ENCODE results near the gene TXK. TPM values are rescaled to one million over a fixed set of nuclear protein-coding genes. Genes with fewer than 3 reads are reported as not detected.
A peak's percentile ranks its signal among the peaks of the same experiment; 100 is the strongest.

TXK gene
- polyA plus RNA-seq, 1 of the 3 experiments (the other 2 are of a cell fraction), result 0.61 TPM

DNA sequence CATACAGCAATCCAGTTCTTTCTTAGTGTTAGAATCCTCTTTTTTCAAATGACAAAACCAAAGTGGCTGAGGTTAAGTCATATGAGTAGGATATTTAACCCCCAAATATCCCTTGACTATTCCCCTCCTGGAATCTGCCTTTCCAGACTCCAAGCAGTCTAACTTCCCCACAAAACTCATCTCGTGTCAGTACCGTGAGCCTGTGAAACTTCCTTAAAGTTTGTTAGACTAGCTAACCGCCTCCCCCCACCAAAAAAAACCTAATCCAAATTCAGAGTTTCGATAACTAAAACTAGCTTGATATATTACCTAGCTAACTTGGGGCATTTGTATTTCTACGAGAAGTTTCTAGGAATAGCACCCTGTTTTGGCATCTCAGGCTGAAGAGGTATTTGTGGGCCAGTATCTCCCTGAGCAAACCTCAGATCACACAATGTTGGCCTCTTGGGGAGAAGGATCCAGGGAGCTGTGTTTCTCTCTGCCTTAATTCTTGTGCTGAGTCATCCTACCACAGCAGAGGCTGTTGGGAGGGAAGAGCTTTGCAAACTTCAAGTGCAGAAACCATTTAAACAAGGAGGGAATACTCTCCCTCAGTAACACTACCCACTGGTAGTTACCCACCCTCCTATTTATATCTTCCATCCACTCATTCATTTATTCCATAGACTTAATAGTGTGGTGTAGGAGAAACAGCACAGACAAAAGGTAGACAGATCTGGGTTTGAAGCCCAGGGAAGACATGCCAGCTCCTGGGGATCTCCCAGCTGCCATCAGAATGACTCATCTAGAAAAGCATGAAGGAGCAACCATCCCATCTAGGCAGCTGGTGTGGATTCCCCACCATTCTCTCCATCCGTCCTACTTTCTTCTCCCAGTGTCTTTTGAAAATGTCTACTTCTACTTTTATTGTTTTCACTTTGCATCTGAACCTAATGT lies 39.3 kb upstream of the TXK start:
- peaks cover 8% of the 10 kb centered on the region for H3F3A ChIP-seq (replicated peaks; ENCODE audit: insufficient read depth)
- CTCF ChIA-PET, result no interaction called here
- POLR2A ChIA-PET, result no interaction called here
- H3K4me2 ChIP-seq, result peak overlapping the region; percentile 29
- H3K9ac ChIP-seq, result peak overlapping the region; percentile 6; the same call in 1 of the 2 replicates
- H2AFZ ChIP-seq (ENCODE audit: low read depth), result peak overlapping the region; percentile 75
- H3K9me3 ChIP-seq, result no peaks in the 10 kb centered on the region
- no peaks in the 10 kb centered on the region for H3K79me2 ChIP-seq (ENCODE audit: insufficient read depth)
- no peaks in the 10 kb centered on the region for H4K20me1 ChIP-seq (ENCODE audit: insufficient read depth)
- H3K36me3 ChIP-seq (replicated peaks in 1 of 2; ENCODE audit: control insufficient read depth in 1 of 2, insufficient read depth in 2 of 2, low read length in 1 of 2), result no peaks in the 10 kb centered on the region
- DNase-seq, result no peak
- H3K27ac ChIP-seq (ENCODE audit: low read depth in 2 of 2, low read length in 1 of 2), result peak overlapping the region; percentile 51 to 83; a peak in 3 of 4 replicates
- H3K27me3 ChIP-seq (ENCODE audit: insufficient read depth), result no peaks in the 10 kb centered on the region
- no peak overlapping the region for H3K4me3 ChIP-seq (ENCODE audit: low read depth in 2 of 2, low read length in 1 of 2)
- peaks cover 3 to 11% of the 10 kb centered on the region in 2 experiments; a peak in 1 of 4 replicates for H3K4me1 ChIP-seq (ENCODE audit: control insufficient read depth in 1 of 2, insufficient read depth in 2 of 2, low read depth in 1 of 2, low read length in 1 of 2)
- WGBS (ENCODE audit: low lambda C conversion rate), result 72% methylated on average over 6 of the region's 6 CpGs
- H3K9me2 ChIP-seq, result no peaks in the 10 kb centered on the region
- TF ChIP-seq CHD2 (IDR thresholded peaks at IDR 0.05; ENCODE audit: low read length, partially characterized antibody) (no peak), EP300 (IDR thresholded peaks at IDR 0.05; ENCODE audit: borderline replicate concordance in 1 of 2, low read depth in 1 of 2, low read length in 1 of 2) (no peak), FOSL2 (IDR thresholded peaks at IDR 0.05; ENCODE audit: borderline replicate concordance, low read depth) (peak; percentile 76), YY1 (IDR thresholded peaks at IDR 0.05; ENCODE audit: low read depth) (peak; percentile 60; the same call in 1 of the 2 replicates), NRF1 (IDR thresholded peaks at IDR 0.05; ENCODE audit: low read depth, low read length) (no peak), POLR2AphosphoS5 (IDR thresholded peaks at IDR 0.05; ENCODE audit: low read depth, low read length) (no peak), RCOR1 (IDR thresholded peaks at IDR 0.05; ENCODE audit: low read length) (no peak), RAD21 (IDR thresholded peaks at IDR 0.05; ENCODE audit: low read length) (no peak), MXI1 (IDR thresholded peaks at IDR 0.05; ENCODE audit: low read depth, low read length) (no peak), TEAD4 (IDR thresholded peaks at IDR 0.05; ENCODE audit: borderline replicate concordance, insufficient read depth) (peak; percentile 38; the same call in 1 of the 2 replicates), TCF12 (IDR thresholded peaks at IDR 0.05) (peak; percentile 62), GABPA (IDR thresholded peaks at IDR 0.05; ENCODE audit: low read depth) (no peak), JUND (IDR thresholded peaks at IDR 0.05) (peak; percentile 88), RFX5 (IDR thresholded peaks at IDR 0.05; ENCODE audit: low read length) (no peak), ELF1 (IDR thresholded peaks at IDR 0.05) (no peak), GATA2 (CRISPR knock-in tag; IDR thresholded peaks at IDR 0.05) (no peak), MEF2A (IDR thresholded peaks at IDR 0.05; ENCODE audit: borderline replicate concordance, low read depth) (no peak), SMC3 (IDR thresholded peaks at IDR 0.05; ENCODE audit: low read depth, low read length) (no peak)
- TF ChIP-seq, protein P1, sequence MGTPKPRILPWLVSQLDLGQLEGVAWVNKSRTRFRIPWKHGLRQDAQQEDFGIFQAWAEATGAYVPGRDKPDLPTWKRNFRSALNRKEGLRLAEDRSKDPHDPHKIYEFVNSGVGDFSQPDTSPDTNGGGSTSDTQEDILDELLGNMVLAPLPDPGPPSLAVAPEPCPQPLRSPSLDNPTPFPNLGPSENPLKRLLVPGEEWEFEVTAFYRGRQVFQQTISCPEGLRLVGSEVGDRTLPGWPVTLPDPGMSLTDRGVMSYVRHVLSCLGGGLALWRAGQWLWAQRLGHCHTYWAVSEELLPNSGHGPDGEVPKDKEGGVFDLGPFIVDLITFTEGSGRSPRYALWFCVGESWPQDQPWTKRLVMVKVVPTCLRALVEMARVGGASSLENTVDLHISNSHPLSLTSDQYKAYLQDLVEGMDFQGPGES (IDR thresholded peaks at IDR 0.05; ENCODE audit: low read depth, low read length), result no peak
- TF ChIP-seq, protein P2, sequence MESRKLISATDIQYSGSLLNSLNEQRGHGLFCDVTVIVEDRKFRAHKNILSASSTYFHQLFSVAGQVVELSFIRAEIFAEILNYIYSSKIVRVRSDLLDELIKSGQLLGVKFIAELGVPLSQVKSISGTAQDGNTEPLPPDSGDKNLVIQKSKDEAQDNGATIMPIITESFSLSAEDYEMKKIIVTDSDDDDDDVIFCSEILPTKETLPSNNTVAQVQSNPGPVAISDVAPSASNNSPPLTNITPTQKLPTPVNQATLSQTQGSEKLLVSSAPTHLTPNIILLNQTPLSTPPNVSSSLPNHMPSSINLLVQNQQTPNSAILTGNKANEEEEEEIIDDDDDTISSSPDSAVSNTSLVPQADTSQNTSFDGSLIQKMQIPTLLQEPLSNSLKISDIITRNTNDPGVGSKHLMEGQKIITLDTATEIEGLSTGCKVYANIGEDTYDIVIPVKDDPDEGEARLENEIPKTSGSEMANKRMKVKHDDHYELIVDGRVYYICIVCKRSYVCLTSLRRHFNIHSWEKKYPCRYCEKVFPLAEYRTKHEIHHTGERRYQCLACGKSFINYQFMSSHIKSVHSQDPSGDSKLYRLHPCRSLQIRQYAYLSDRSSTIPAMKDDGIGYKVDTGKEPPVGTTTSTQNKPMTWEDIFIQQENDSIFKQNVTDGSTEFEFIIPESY (IDR thresholded peaks at IDR 0.05; ENCODE audit: borderline replicate concordance, low read depth), result no peak
- TF ChIP-seq, protein P3, sequence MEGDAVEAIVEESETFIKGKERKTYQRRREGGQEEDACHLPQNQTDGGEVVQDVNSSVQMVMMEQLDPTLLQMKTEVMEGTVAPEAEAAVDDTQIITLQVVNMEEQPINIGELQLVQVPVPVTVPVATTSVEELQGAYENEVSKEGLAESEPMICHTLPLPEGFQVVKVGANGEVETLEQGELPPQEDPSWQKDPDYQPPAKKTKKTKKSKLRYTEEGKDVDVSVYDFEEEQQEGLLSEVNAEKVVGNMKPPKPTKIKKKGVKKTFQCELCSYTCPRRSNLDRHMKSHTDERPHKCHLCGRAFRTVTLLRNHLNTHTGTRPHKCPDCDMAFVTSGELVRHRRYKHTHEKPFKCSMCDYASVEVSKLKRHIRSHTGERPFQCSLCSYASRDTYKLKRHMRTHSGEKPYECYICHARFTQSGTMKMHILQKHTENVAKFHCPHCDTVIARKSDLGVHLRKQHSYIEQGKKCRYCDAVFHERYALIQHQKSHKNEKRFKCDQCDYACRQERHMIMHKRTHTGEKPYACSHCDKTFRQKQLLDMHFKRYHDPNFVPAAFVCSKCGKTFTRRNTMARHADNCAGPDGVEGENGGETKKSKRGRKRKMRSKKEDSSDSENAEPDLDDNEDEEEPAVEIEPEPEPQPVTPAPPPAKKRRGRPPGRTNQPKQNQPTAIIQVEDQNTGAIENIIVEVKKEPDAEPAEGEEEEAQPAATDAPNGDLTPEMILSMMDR (IDR thresholded peaks at IDR 0.05), result no peak
- TF ChIP-seq, protein P4, sequence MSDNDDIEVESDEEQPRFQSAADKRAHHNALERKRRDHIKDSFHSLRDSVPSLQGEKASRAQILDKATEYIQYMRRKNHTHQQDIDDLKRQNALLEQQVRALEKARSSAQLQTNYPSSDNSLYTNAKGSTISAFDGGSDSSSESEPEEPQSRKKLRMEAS (IDR thresholded peaks at IDR 0.05; ENCODE audit: low read depth), result no peak; the same call in 1 of the 2 replicates
- TF ChIP-seq, protein P5, sequence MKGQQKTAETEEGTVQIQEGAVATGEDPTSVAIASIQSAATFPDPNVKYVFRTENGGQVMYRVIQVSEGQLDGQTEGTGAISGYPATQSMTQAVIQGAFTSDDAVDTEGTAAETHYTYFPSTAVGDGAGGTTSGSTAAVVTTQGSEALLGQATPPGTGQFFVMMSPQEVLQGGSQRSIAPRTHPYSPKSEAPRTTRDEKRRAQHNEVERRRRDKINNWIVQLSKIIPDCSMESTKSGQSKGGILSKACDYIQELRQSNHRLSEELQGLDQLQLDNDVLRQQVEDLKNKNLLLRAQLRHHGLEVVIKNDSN (IDR thresholded peaks at IDR 0.05; ENCODE audit: borderline replicate concordance, low read depth), result no peak
- TF ChIP-seq, protein P6, sequence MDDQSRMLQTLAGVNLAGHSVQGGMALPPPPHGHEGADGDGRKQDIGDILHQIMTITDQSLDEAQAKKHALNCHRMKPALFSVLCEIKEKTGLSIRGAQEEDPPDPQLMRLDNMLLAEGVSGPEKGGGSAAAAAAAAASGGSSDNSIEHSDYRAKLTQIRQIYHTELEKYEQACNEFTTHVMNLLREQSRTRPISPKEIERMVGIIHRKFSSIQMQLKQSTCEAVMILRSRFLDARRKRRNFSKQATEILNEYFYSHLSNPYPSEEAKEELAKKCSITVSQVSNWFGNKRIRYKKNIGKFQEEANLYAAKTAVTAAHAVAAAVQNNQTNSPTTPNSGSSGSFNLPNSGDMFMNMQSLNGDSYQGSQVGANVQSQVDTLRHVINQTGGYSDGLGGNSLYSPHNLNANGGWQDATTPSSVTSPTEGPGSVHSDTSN (IDR thresholded peaks at IDR 0.05), result peak; percentile 54
